Measurements from ENCODE around the gene FMNL2.

Gene FMNL2

DNA sequence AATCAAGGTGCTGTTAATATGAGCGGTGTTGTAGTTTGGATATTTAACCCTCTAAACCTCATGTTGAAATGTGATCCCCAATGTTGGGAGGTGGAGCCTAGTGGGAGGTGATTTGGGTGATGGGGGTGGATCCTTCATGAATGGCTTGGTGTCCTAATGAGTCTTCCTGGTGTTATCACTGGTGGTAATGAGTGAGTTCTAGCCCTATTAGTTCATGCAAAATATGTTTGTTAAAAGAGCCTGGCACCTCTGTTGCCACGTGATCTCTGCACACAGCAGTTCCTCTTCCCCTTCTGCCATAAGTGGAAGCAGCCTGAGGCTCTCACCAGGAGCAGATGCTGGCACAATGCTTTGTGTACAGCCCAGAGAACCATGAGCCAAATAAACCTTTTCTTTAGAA is 158.4 kb downstream of the FMNL2 start:
- no peaks in the 10 kb centered on the region for H3F3A ChIP-seq (ENCODE audit: insufficient read depth, low read length)
- H3K4me3 ChIP-seq (ENCODE audit: low read depth, low read length, poor library complexity, severe bottlenecking): no peak overlapping the region
- H3K4me2 ChIP-seq (ENCODE audit: low read length): no peak overlapping the region
- H3K27me3 ChIP-seq (ENCODE audit: insufficient read depth, low read length): no peaks in the 10 kb centered on the region
- no peak for TF ChIP-seq CTCF (IDR thresholded peaks at IDR 0.05; ENCODE audit: low read length)
- TF ChIP-seq EZH2 (IDR thresholded peaks at IDR 0.05; ENCODE audit: borderline replicate concordance, low read length): no peak
- H3K9me2 ChIP-seq (ENCODE audit: low read depth, low read length): no peaks in the 10 kb centered on the region
- H3K79me2 ChIP-seq (ENCODE audit: insufficient read depth, low read length): no peaks in the 10 kb centered on the region
- H3K36me3 ChIP-seq (ENCODE audit: insufficient read depth, low read length): no peaks in the 10 kb centered on the region
- no peaks in the 10 kb centered on the region for H3K4me1 ChIP-seq (ENCODE audit: insufficient read depth, low read length, severe bottlenecking)
- no peak overlapping the region for H3K9ac ChIP-seq (ENCODE audit: low read length)
- no peak overlapping the region for H2AFZ ChIP-seq (ENCODE audit: low read length)
- H3K9me3 ChIP-seq (ENCODE audit: low read length): no peaks in the 10 kb centered on the region
- H4K20me1 ChIP-seq (ENCODE audit: insufficient read depth, low read length): no peaks in the 10 kb centered on the region
- no peak overlapping the region for H3K27ac ChIP-seq (ENCODE audit: low read depth, low read length, poor library complexity, severe bottlenecking)

GRCh38 chr2:152493945-152494528 is 159.1 kb downstream of the FMNL2 start:
- no peaks in the 10 kb centered on the region for H3K36me3 ChIP-seq (ENCODE audit: insufficient read depth, low read length)
- no peak overlapping the region for H3K4me2 ChIP-seq (ENCODE audit: low read length)
- H3K79me2 ChIP-seq (ENCODE audit: insufficient read depth, low read length): no peaks in the 10 kb centered on the region
- TF ChIP-seq CTCF (IDR thresholded peaks at IDR 0.05; ENCODE audit: low read length) (no peak), EZH2 (IDR thresholded peaks at IDR 0.05; ENCODE audit: borderline replicate concordance, low read length) (no peak)
- H3K4me3 ChIP-seq (ENCODE audit: low read depth, low read length, poor library complexity, severe bottlenecking): no peak overlapping the region
- H3K9ac ChIP-seq (ENCODE audit: low read length): no peak overlapping the region
- no peak overlapping the region for H2AFZ ChIP-seq (ENCODE audit: low read length)
- no peaks in the 10 kb centered on the region for H3K27me3 ChIP-seq (ENCODE audit: insufficient read depth, low read length)
- H3K27ac ChIP-seq (ENCODE audit: low read depth, low read length, poor library complexity, severe bottlenecking): no peak overlapping the region
- H3F3A ChIP-seq (ENCODE audit: insufficient read depth, low read length): no peaks in the 10 kb centered on the region
- no peaks in the 10 kb centered on the region for H4K20me1 ChIP-seq (ENCODE audit: insufficient read depth, low read length)
- H3K9me2 ChIP-seq (ENCODE audit: low read depth, low read length): no peaks in the 10 kb centered on the region
- H3K4me1 ChIP-seq (ENCODE audit: insufficient read depth, low read length, severe bottlenecking): no peaks in the 10 kb centered on the region
- H3K9me3 ChIP-seq (ENCODE audit: low read length): no peaks in the 10 kb centered on the region

GRCh38 chr2:152496371-152496770 is 161.4 kb downstream of the FMNL2 start:
- Histone ChIP-seq H3K36me3 (ENCODE audit: insufficient read depth, low read length) (no peaks in the 10 kb centered on the region), H3K4me3 (ENCODE audit: low read depth, low read length, poor library complexity, severe bottlenecking) (no peak overlapping the region), H3K4me2 (ENCODE audit: low read length) (no peak overlapping the region), H3K4me1 (ENCODE audit: insufficient read depth, low read length, severe bottlenecking) (no peaks in the 10 kb centered on the region), H4K20me1 (ENCODE audit: insufficient read depth, low read length) (no peaks in the 10 kb centered on the region), H3K9ac (ENCODE audit: low read length) (no peak overlapping the region), H3F3A (ENCODE audit: insufficient read depth, low read length) (no peaks in the 10 kb centered on the region), H3K79me2 (ENCODE audit: insufficient read depth, low read length) (no peaks in the 10 kb centered on the region), H2AFZ (ENCODE audit: low read length) (no peak overlapping the region), H3K27me3 (ENCODE audit: insufficient read depth, low read length) (no peaks in the 10 kb centered on the region), H3K27ac (ENCODE audit: low read depth, low read length, poor library complexity, severe bottlenecking) (no peak overlapping the region), H3K9me2 (ENCODE audit: low read depth, low read length) (no peaks in the 10 kb centered on the region), H3K9me3 (ENCODE audit: low read length) (no peaks in the 10 kb centered on the region)
- TF ChIP-seq CTCF (IDR thresholded peaks at IDR 0.05; ENCODE audit: low read length) (no peak), EZH2 (IDR thresholded peaks at IDR 0.05; ENCODE audit: borderline replicate concordance, low read length) (no peak)
